HuH-7 (cell line): ENCODE data around the gene SUPT6H.

Source experiments
- DNase-seq: peaks from one replicate; pipeline ENCODE4 v3.0.0; 2011; ENCODE audit warnings: low spot score

Gene SUPT6H

GRCh38 chr17:28737770-28738679 is 76.0 kb downstream of the SUPT6H start:
- DNase-seq, result no peak

GRCh38 chr17:28738680-28739384 is 76.8 kb downstream of the SUPT6H start:
- no peak for DNase-seq

- DNase-seq, result no peak
Observed at GRCh38 chr17:28740406-28741357, 78.7 kb downstream of the SUPT6H start.

- no peak for DNase-seq
Observed at GRCh38 chr17:28741358-28742349, 79.6 kb downstream of the SUPT6H start.

- peak; percentile 94 for DNase-seq
Observed at GRCh38 chr17:28743243-28744103, 81.5 kb downstream of the SUPT6H start, which contains the start of gene TRAF4. Gene TRAF4 (plus strand): TSS chr17:28744011. CDS start chr17:28744113, 102 bp downstream.

- peak; percentile 76 for DNase-seq
Observed at GRCh38 chr17:28744104-28744971, 82.3 kb downstream of the SUPT6H start.

- peak; percentile 68 for DNase-seq
Observed at GRCh38 chr17:28744972-28745785, 83.2 kb downstream of the SUPT6H start.

GRCh38 chr17:28745786-28746411 is 83.9 kb downstream of the SUPT6H start:
- no peak for DNase-seq

GRCh38 chr17:28746611-28747050 is 84.6 kb downstream of the SUPT6H start:
- DNase-seq, result no peak

- no peak for DNase-seq
Observed at GRCh38 chr17:28747051-28747691, 85.2 kb downstream of the SUPT6H start.

- no peak for DNase-seq
Observed at GRCh38 chr17:28747801-28748750, 86.1 kb downstream of the SUPT6H start.

GRCh38 chr17:28748852-28749515 is 87.0 kb downstream of the SUPT6H start:
- no peak for DNase-seq

GRCh38 chr17:28749516-28750177 is 87.6 kb downstream of the SUPT6H start:
- DNase-seq, result no peak
